ENCODE data around the gene MRPL10. TPM values are rescaled to one million over a fixed set of nuclear protein-coding genes. Genes with fewer than 3 reads are reported as not detected.

The MRPL10 gene
- total and polyA plus RNA-seq, 2 of the 8 experiments (the other 6 are each of a cell fraction or from before 2014, with no cell fraction given) = 85.3 to 214 TPM

- TF ChIP-seq E2F6 (IDR thresholded peaks at IDR 0.05) (no peak; the same call in none of the 2 replicates), SP4 (IDR thresholded peaks at IDR 0.05; ENCODE audit: low read length) (no peak), SIRT6 (IDR thresholded peaks at IDR 0.05; ENCODE audit: low read length) (no peak), CBX8 (IDR thresholded peaks at IDR 0.05; ENCODE audit: borderline replicate concordance, low read depth, low read length) (no peak), HDAC2 (IDR thresholded peaks at IDR 0.05; ENCODE audit: borderline replicate concordance in 1 of 2, low read depth in 2 of 2, low read length in 2 of 2) (no peak), TBP (IDR thresholded peaks at IDR 0.05; ENCODE audit: low read depth, low read length) (peak; percentile 61), PHF8 (conservative IDR thresholded peaks at IDR 0.05; ENCODE audit: low read depth, low read length) (no peak), POLR2A (IDR thresholded peaks at IDR 0.05; ENCODE audit: control extremely low read depth in 1 of 2, low read depth in 2 of 2, low read length in 2 of 2) (no peak), CTCF (IDR thresholded peaks at IDR 0.05; ENCODE audit: control extremely low read depth in 1 of 3, insufficient read depth in 1 of 3, low read depth in 1 of 3, low read length in 3 of 3) (peak; percentile 52 to 59 (median 54)), CHD1 (IDR thresholded peaks at IDR 0.05; ENCODE audit: low read depth, low read length) (no peak), NRF1 (IDR thresholded peaks at IDR 0.05; ENCODE audit: low read depth, low read length) (no peak), SIX5 (IDR thresholded peaks at IDR 0.05; ENCODE audit: low read depth, low read length) (no peak), CEBPB (IDR thresholded peaks at IDR 0.05; ENCODE audit: low read depth, low read length) (0 out of 2 replicates have a peak, but pooled peaks have one; percentile 4), SAP30 (IDR thresholded peaks at IDR 0.05; ENCODE audit: insufficient read depth, insufficient replicate concordance, low read length) (no peak), HDAC6 (IDR thresholded peaks at IDR 0.05; ENCODE audit: low read depth, low read length) (no peak), GABPA (IDR thresholded peaks at IDR 0.05; ENCODE audit: borderline replicate concordance, insufficient read depth, low read length) (no peak; the same call in 1 of the 2 replicates), POU5F1 (IDR thresholded peaks at IDR 0.05; ENCODE audit: low read depth, low read length) (no peak), JUND (IDR thresholded peaks at IDR 0.05; ENCODE audit: low read length) (no peak), RBBP5 (IDR thresholded peaks at IDR 0.05; ENCODE audit: borderline replicate concordance, low read depth, low read length) (no peak), EZH2 (IDR thresholded peaks at IDR 0.05; ENCODE audit: low read depth, low read length, severe bottlenecking) (peak; percentile 56)
Observed at GRCh38 chr17:47789611-47790561, 41.5 kb downstream of the MRPL10 start (continued).

All from H1 (cell line).